B cell (primary cell): ENCODE data around the gene TPI1. TPM values are rescaled to one million over a fixed set of nuclear protein-coding genes. Genes with fewer than 3 reads are reported as not detected.
"Not testable (repeated sequence)": the region's sequence is repeated elsewhere in the genome, so short reads cannot be mapped to it uniquely, and the experiment has no call there.

Experiments used
- ATAC-seq: fragments of 200-7000 bp; cut with Tn5 transposase; one replicate; pipeline ENCODE4 v1.10.0; 2021; ENCODE audit warnings: low read depth, mild to moderate bottlenecking, moderate number of reproducible peaks, moderate library complexity
- CTCF ChIA-PET: fragments of 350-600 bp; sonication (Branson Sonifier 250); formaldehyde crosslinking; loops from one replicate; lab custom pipeline; 2021; ENCODE audit warnings: antibody characterized with exemption, inconsistent platforms; lab: Charles Lee
- POLR2A ChIA-PET: fragments of 350-600 bp; sonication (Branson Sonifier 250); formaldehyde crosslinking; loops from one replicate; lab custom pipeline; 2021; ENCODE audit warnings: antibody characterized with exemption; lab: Charles Lee
- DNase-seq: peaks from one replicate; pipeline ENCODE4 v3.0.0; 2013
- H2AFZ ChIP-seq: 2 replicates; pipeline ENCODE4 v1.6.1; 2012; ENCODE audit warnings: mild to moderate bottlenecking, low read depth, low read length; ENCODE audit not compliant: insufficient read depth, poor library complexity, severe bottlenecking
- H3K27ac ChIP-seq, 2 donors: 1 replicate in 1 of 2; 2 replicates in 1 of 2; pipeline ENCODE4 v1.5.1; 2012 to 2013; ENCODE audit warnings: low read length in 2 of 2, mild to moderate bottlenecking in 2 of 2, moderate library complexity in 1 of 2
- H3K27me3 ChIP-seq, 4 experiments: fragments of 200-600 bp in 1 of 4; sonication (generic) in 1 of 4; replicated peaks in 1 of 4; 1 replicate in 2 of 4; 2 replicates in 2 of 4; pipeline versions ENCODE4 v1.6.1 to v1.7.0; 2013 to 2016; ENCODE audit warnings: low read length in 3 of 4, mild to moderate bottlenecking in 2 of 4, mixed read lengths in 1 of 4, moderate library complexity in 1 of 4; ENCODE audit not compliant: insufficient read depth in 4 of 4, control insufficient read depth in 3 of 4; ENCODE audit errors: control extremely low read depth in 1 of 4
- H3K36me3 ChIP-seq, 2 experiments: replicated peaks in 1 of 2; 1 replicate in 1 of 2; 2 replicates in 1 of 2; pipeline versions ENCODE4 v1.6.1 to v1.7.1; 2013; ENCODE audit warnings: low read length in 1 of 2; ENCODE audit not compliant: insufficient read depth in 2 of 2, control insufficient read depth in 1 of 2; ENCODE audit errors: control extremely low read depth in 1 of 2, extremely low read depth in 1 of 2
- H3K4me1 ChIP-seq, 2 donors: fragments of 200-600 bp in 1 of 2; sonication (generic) in 1 of 2; 1 replicate in 1 of 2; 2 replicates in 1 of 2; pipeline versions ENCODE4 v1.5.1 to v1.6.1; 2013 to 2017; ENCODE audit warnings: low read length in 2 of 2; ENCODE audit not compliant: control insufficient read depth in 2 of 2, insufficient read depth in 2 of 2
- H3K4me2 ChIP-seq: replicated peaks from 2 replicates; pipeline ENCODE3; 2012; ENCODE audit warnings: mild to moderate bottlenecking, low read depth, low read length; ENCODE audit not compliant: poor library complexity, severe bottlenecking
- H3K4me3 ChIP-seq, 5 experiments: fragments of 200-600 bp in 1 of 5; sonication (generic) in 1 of 5; 1 replicate in 3 of 5; 2 replicates in 2 of 5; pipeline versions ENCODE4 v1.5.1 to v1.7.0; 2011 to 2016; ENCODE audit warnings: low read length in 4 of 5, mild to moderate bottlenecking in 4 of 5, low read depth in 2 of 5, control low read depth in 1 of 5, moderate library complexity in 1 of 5; ENCODE audit not compliant: insufficient read depth in 1 of 5; ENCODE audit errors: control extremely low read depth in 1 of 5, extremely low read depth in 1 of 5
- H3K79me2 ChIP-seq: fragments of 200-600 bp; sonication (generic); one replicate; pipeline ENCODE4 v1.6.0; 2016; ENCODE audit warnings: low read length; ENCODE audit not compliant: control insufficient read depth, insufficient read depth
- H3K9ac ChIP-seq: fragments of 200-600 bp; sonication (generic); 2 replicates; pipeline ENCODE4 v1.6.1; 2017; ENCODE audit warnings: mild to moderate bottlenecking, low read length, moderate library complexity
- H3K9me3 ChIP-seq, 3 donors: one replicate each; pipeline versions ENCODE4 v1.6.1 to v1.7.1; 2013; ENCODE audit warnings: low read length in 2 of 3; ENCODE audit not compliant: control insufficient read depth in 2 of 3, insufficient read depth in 1 of 3; ENCODE audit errors: control extremely low read depth in 1 of 3
- H4K20me1 ChIP-seq: 2 replicates; pipeline ENCODE4 v1.6.0; 2012; ENCODE audit warnings: mild to moderate bottlenecking, low read length; ENCODE audit not compliant: insufficient read depth, control insufficient read depth, poor library complexity, severe bottlenecking
- H3K27ac Mint-ChIP-seq: one replicate; pipeline ENCODE4 v1.8.0; 2021; ENCODE audit warnings: mixed read lengths
- H3K27me3 Mint-ChIP-seq: one replicate; pipeline ENCODE4 v1.8.0; 2021; ENCODE audit warnings: mixed read lengths
- H3K4me1 Mint-ChIP-seq: one replicate; pipeline ENCODE4 v1.8.0; 2021; ENCODE audit warnings: mixed read lengths
- H3K4me3 Mint-ChIP-seq: one replicate; pipeline ENCODE4 v1.8.0; 2021; ENCODE audit warnings: mixed read lengths
- H3K9me3 Mint-ChIP-seq: one replicate; pipeline ENCODE4 v1.8.0; 2022; ENCODE audit warnings: mixed read lengths; ENCODE audit not compliant: insufficient read depth
- EZH2 ChIP-seq: IDR thresholded peaks from 2 replicates; pipeline ENCODE4 v1.6.1; 2012; ENCODE audit warnings: borderline replicate concordance, low read depth, mild to moderate bottlenecking, moderate library complexity, low read length; ENCODE audit not compliant: insufficient read depth, poor library complexity, severe bottlenecking
- WGBS: methylation state at CpG from one replicate; pipeline ENCODE4 v1.1.5; 2013; ENCODE audit warnings: missing lambda C conversion rate; ENCODE audit not compliant: insufficient coverage; 5-methylcytosine and 5-hydroxymethylcytosine counted together
- intact Hi-C: fragments of 100-400 bp; cut with micrococcal nuclease; formaldehyde crosslinking; loops from one replicate; pipeline ENCODE4 v1.10.0; 2022
- polyA plus RNA-seq: library from polyadenylated mRNA; depleted of rRNA; stranded (reverse); fragments of >200 nt; gene quantifications from 2 replicates; pipeline ENCODE4 v1.2.3, GENCODE V29; 2012
- total RNA-seq, 2 donors: library from RNA; stranded (reverse); fragments of 120-200 nt in 1 of 2; gene quantifications; 1 replicate in 1 of 2; 2 replicates in 1 of 2; pipeline versions ENCODE4 v1.2.3 to v1.2.4, GENCODE V29; 2013 to 2022
- TF ChIP-seq, protein P1 (sequence below): fragments of 200-600 bp; IDR thresholded peaks from one replicate; pipeline ENCODE4 v1.8.0; 2022; ENCODE audit warnings: antibody characterized with exemption, mild to moderate bottlenecking

TPI1 gene
- total and polyA plus RNA-seq, 2 donors (not counting 1 experiment from before 2014, with no cell fraction given): 181 to 187 TPM

DNA sequence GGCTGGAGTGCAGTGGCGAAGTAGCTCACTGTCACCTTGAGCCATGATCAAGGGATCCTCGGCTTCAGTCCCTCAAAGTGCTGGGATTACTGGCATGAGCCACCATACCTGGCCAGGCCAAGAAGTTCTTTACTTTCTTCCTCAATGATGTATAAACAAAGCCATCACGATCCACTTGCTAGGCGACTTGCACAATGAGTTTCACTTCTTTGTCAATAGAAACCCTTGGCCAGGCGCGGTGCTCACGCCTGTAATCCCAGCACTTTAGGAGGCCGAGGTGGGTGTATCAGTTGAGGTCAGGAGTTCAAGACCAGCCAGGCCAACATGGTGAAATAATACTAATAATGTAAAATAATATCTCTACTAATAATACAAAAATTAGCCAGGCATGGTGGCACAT lies 20.1 kb downstream of the TPI1 start:
- no peak overlapping the region for H3K27ac Mint-ChIP-seq
- Histone ChIP-seq H3K9ac (no peak overlapping the region), H2AFZ (no peak overlapping the region), H3K4me3 (no peak overlapping the region), H3K4me2 (no peak overlapping the region), H3K9me3 (no peaks in the 10 kb centered on the region), H3K4me1 (peaks cover 9 to 13% of the 10 kb centered on the region in 2 donors), H4K20me1 (no peaks in the 10 kb centered on the region), H3K27me3 (no peaks in the 10 kb centered on the region), H3K27ac (no peak overlapping the region), H3K79me2 (peaks cover 4% of the 10 kb centered on the region), H3K36me3 (peaks cover 0 to 5% of the 10 kb centered on the region in 2 experiments)
- no peak overlapping the region for H3K4me3 Mint-ChIP-seq
- WGBS: 100% methylated on average over 2 of the region's 8 CpGs
- intact Hi-C loops: no loop called here
- POLR2A ChIA-PET: interaction anchor here (0.6 kb wide), 1 partner anchor 62 kb away, joined by 3 read pairs; no protein-coding TSS in a partner anchor
- TF ChIP-seq EZH2: no peak
- TF ChIP-seq, protein P1, sequence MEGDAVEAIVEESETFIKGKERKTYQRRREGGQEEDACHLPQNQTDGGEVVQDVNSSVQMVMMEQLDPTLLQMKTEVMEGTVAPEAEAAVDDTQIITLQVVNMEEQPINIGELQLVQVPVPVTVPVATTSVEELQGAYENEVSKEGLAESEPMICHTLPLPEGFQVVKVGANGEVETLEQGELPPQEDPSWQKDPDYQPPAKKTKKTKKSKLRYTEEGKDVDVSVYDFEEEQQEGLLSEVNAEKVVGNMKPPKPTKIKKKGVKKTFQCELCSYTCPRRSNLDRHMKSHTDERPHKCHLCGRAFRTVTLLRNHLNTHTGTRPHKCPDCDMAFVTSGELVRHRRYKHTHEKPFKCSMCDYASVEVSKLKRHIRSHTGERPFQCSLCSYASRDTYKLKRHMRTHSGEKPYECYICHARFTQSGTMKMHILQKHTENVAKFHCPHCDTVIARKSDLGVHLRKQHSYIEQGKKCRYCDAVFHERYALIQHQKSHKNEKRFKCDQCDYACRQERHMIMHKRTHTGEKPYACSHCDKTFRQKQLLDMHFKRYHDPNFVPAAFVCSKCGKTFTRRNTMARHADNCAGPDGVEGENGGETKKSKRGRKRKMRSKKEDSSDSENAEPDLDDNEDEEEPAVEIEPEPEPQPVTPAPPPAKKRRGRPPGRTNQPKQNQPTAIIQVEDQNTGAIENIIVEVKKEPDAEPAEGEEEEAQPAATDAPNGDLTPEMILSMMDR: no peak
- DNase-seq (no peak), ATAC-seq (no peak)
- peaks cover 15% of the 10 kb centered on the region for H3K4me1 Mint-ChIP-seq
- CTCF ChIA-PET: interaction anchor here (1.6 kb wide), 1 partner anchor 14 kb away, joined by 8 read pairs; the partner anchor contains the start of gene SPSB2
- no peaks in the 10 kb centered on the region for H3K27me3 Mint-ChIP-seq
- H3K9me3 Mint-ChIP-seq: no peaks in the 10 kb centered on the region

DNA sequence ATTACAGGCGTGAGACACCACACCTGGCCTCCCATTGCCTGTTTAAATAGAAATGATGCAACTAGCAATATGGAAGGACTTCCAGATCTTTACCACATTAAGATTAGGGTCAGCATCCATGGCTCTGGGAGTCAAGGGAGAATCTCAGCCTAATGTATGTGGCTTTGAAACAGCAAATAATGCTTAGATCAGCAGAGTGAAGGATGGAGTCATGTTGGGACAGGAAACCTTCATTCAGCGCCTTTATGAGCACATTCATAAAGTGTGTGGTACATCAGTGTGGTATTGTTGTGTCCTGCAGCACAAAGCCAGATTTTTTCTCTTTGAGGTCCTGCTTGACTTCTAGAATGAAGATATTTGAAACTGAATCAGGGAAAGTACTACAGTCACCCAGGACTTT lies 21.0 kb downstream of the TPI1 start:
- no peak overlapping the region for H3K9ac ChIP-seq
- peaks cover 0 to 5% of the 10 kb centered on the region in 2 experiments for H3K36me3 ChIP-seq
- CTCF ChIA-PET: interaction anchor here (1.6 kb wide), 1 partner anchor 15 kb away, joined by 8 read pairs; the partner anchor contains the start of gene SPSB2
- peaks cover 9 to 13% of the 10 kb centered on the region in 2 donors for H3K4me1 ChIP-seq
- no peak overlapping the region for H3K27ac ChIP-seq
- peaks cover 4% of the 10 kb centered on the region for H3K79me2 ChIP-seq
- no peak overlapping the region for H3K4me2 ChIP-seq
- no peaks in the 10 kb centered on the region for H4K20me1 ChIP-seq
- H3K9me3 ChIP-seq: no peaks in the 10 kb centered on the region
- no peaks in the 10 kb centered on the region for H3K9me3 Mint-ChIP-seq
- DNase-seq (no peak), ATAC-seq (no peak)
- no peak overlapping the region for H2AFZ ChIP-seq
- H3K27ac Mint-ChIP-seq: no peak overlapping the region
- no peak overlapping the region for H3K4me3 Mint-ChIP-seq
- H3K27me3 ChIP-seq: no peaks in the 10 kb centered on the region
- intact Hi-C loops: no loop called here
- POLR2A ChIA-PET: no interaction called here
- H3K27me3 Mint-ChIP-seq: no peaks in the 10 kb centered on the region
- 100% methylated on average over 1 of the region's 2 CpGs for WGBS
- TF ChIP-seq EZH2: no peak
- TF ChIP-seq, protein P1: no peak
- H3K4me1 Mint-ChIP-seq: peaks cover 15% of the 10 kb centered on the region
- no peak overlapping the region for H3K4me3 ChIP-seq

DNA sequence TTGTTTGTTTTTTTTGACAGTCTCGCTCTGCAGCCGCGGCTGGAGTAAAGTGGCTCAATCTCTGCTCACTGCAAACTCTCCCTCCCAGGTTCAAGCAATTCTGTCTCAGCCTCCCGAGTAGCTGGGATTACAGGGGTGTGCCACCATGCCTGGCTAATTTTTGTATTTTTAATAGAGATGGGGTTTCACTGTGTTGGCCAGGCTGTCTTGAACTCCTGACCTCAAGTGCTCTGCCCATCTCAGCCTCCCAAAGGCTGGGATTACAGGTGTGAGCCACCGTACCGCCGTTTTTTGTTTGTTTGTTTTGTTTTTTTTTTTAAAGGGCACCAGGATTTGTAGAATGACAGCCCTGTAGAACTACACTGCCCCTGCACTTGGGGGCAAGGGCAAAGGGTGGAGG lies 21.5 kb downstream of the TPI1 start:
- H3K9me3 Mint-ChIP-seq, H3K27ac Mint-ChIP-seq, DNase-seq, intact Hi-C loops, H3K4me2 ChIP-seq, H3K79me2 ChIP-seq, H3K4me3 Mint-ChIP-seq, H3K9me3 ChIP-seq, CTCF ChIA-PET, H3K36me3 ChIP-seq, H2AFZ ChIP-seq, ATAC-seq, H3K27me3 ChIP-seq, H3K27me3 Mint-ChIP-seq, H3K27ac ChIP-seq, H4K20me1 ChIP-seq, H3K9ac ChIP-seq, H3K4me3 ChIP-seq: not testable (repeated sequence)
- POLR2A ChIA-PET: interaction anchor here (0.5 kb wide), 1 partner anchor 254 kb away, joined by 3 read pairs; no protein-coding TSS in a partner anchor
- H3K4me1 ChIP-seq: peaks cover 9 to 13% of the 10 kb centered on the region in 2 donors
- H3K4me1 Mint-ChIP-seq: peaks cover 15% of the 10 kb centered on the region
- WGBS: 89% methylated on average over 4 of the region's 7 CpGs
